GM12891 (cell line): ENCODE results near the gene FNDC10.
A peak's percentile ranks its signal among the peaks of the same experiment; 100 is the strongest.

Experiments used
- DNase-seq: peaks from one replicate; pipeline ENCODE4 v3.0.0; 2011; ENCODE audit warnings: low spot score; ENCODE audit not compliant: insufficient read length
- FAIRE-seq: peaks from 2 replicates; lab custom pipeline; 2011; peaks lifted over from hg19 to GRCh38; lab: Jason Lieb, UNC
- PAX5 ChIP-seq: IDR thresholded peaks from 2 replicates; pipeline ENCODE4 v1.6.1; 2011; ENCODE audit warnings: low read length, moderate library complexity, mild to moderate bottlenecking; ENCODE audit not compliant: insufficient read depth, severe bottlenecking
- POLR2A ChIP-seq: IDR thresholded peaks from 2 replicates; pipeline ENCODE4 v1.6.1; 2011; ENCODE audit warnings: low read depth, low read length, control low read depth
- POLR2AphosphoS5 ChIP-seq: IDR thresholded peaks from 2 replicates; pipeline ENCODE4 v1.6.1; 2011; ENCODE audit warnings: low read depth, low read length, control low read depth
- POU2F2 ChIP-seq: IDR thresholded peaks from 2 replicates; pipeline ENCODE4 v1.6.1; 2011; ENCODE audit warnings: low read depth, mild to moderate bottlenecking, control low read depth, low read length, moderate library complexity
- SPI1 ChIP-seq: IDR thresholded peaks from 2 replicates; pipeline ENCODE4 v1.6.1; 2011; ENCODE audit warnings: low read depth, low read length, control low read depth
- TAF1 ChIP-seq: IDR thresholded peaks from 2 replicates; pipeline ENCODE4 v1.6.1; 2011; ENCODE audit warnings: low read depth, low read length, control low read depth

The FNDC10 gene

DNA sequence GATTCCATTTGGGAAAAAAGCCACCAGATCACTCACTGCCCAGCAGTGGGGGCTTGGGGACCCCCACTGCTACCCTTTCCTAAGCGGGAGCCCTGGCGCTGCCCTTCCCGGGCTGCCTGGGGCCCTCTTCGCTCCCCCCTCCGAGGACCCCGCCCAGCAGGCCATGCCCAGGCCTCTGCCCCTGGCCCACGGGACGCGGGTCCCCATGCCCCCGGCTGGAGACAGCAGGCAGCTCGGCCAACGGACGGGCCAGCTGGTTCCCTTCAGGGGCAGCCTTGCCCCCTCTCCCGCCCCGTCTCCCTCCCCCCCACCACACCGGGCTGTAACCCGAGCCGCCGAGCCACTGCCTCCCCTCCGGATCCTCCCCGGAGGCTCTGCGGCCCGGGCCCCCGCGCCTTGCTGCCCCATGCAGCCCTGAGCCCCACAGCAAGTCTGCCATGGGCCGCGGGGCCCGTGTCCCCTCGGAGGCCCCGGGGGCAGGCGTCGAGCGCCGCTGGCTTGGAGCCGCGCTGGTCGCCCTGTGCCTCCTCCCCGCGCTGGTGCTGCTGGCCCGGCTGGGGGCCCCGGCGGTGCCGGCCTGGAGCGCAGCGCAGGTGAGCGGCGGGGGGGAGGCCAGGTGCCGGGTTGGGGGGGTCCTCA lies 32.0 kb upstream of the FNDC10 start, which contains the start of gene MMP23B:
TSS of gene MMP23B (plus strand) at position 392 of the 639 bp plus-strand sequence. CDS start at position 438, 46 bp downstream.
- DNase-seq (peak; percentile 30), FAIRE-seq (no peak)
- no peak for TF ChIP-seq SPI1

- TF ChIP-seq POLR2AphosphoS5 (no peak), PAX5 (no peak), SPI1 (no peak), POLR2A (no peak), TAF1 (no peak), POU2F2 (no peak)
- DNase-seq (peak; percentile 32), FAIRE-seq (no peak)
Measured at GRCh38 chr1:1630965-1631781, 31.2 kb upstream of the FNDC10 start.

- DNase-seq: peak; percentile 100
- peak; percentile 100 for FAIRE-seq
- TF ChIP-seq PAX5 (peak; percentile 66), SPI1 (no peak)
Measured at GRCh38 chr1:1630191-1630964, 30.4 kb upstream of the FNDC10 start.

DNA sequence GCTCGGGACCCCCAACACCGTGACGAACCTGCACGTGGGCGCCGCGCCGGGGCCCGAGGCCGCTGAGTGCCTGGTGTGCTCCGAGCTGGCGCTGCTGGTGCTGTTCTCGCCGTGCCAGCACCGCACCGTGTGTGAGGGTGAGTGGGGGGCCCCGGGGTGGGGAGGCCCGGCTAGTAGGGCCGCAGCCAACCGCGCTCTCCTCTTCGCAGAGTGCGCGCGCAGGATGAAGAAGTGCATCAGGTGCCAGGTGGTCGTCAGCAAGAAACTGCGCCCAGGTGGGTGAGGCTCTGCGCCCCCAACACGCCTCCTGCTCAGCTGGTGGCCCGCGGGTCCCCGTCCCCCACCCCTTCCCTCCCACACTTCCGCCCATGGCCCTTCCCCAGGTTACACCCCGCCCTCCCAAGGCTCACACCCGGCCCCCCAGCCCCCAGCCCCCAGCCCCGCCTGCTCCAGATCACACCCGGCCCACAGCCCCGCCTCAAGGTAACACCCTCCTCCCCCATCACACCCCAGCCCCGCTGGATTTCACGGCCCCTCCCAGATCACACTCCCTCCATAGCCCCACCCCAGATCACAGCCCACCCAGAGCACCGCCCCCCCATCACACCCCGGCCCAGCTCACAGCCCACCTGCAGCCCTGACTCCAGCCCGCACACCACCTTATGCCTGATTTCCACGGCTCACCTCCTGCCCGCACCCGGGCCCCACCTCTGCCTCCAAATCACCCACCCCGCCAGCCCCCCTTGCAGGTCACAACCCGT lies 29.7 kb upstream of the FNDC10 start:
- no peak for FAIRE-seq
- TF ChIP-seq SPI1 (no peak), POU2F2 (no peak), POLR2A (no peak; the same call in 1 of the 2 replicates), TAF1 (no peak), POLR2AphosphoS5 (no peak), PAX5 (no peak)
- DNase-seq: peak; percentile 66

GRCh38 chr1:1628754-1629429 lies 29.0 kb upstream of the FNDC10 start:
- DNase-seq (peak; percentile 53), FAIRE-seq (no peak)
- TF ChIP-seq POLR2AphosphoS5 (no peak), TAF1 (no peak), PAX5 (no peak), POLR2A (no peak; the same call in 1 of the 2 replicates), SPI1 (no peak), POU2F2 (no peak)

GRCh38 chr1:1627829-1628753 lies 28.2 kb upstream of the FNDC10 start:
- TF ChIP-seq POU2F2 (no peak), TAF1 (no peak), POLR2AphosphoS5 (no peak), SPI1 (no peak), PAX5 (no peak), POLR2A (no peak)
- no peak for FAIRE-seq

GRCh38 chr1:1627261-1627828 lies 27.4 kb upstream of the FNDC10 start:
- no peak for FAIRE-seq
- no peak for DNase-seq
- TF ChIP-seq POU2F2 (no peak), POLR2A (no peak), PAX5 (no peak), POLR2AphosphoS5 (no peak), SPI1 (no peak), TAF1 (no peak)

More at GRCh38 chr1:1627829-1628753, 28.2 kb upstream of the FNDC10 start:
- DNase-seq: no peak
